Transverse colon (tissue), 4 donors: ENCODE results near the gene IFITM2. TPM values are rescaled to one million over a fixed set of nuclear protein-coding genes. Genes with fewer than 3 reads are reported as not detected.
"Not testable (repeated sequence)": the region's sequence is repeated elsewhere in the genome, so short reads cannot be mapped to it uniquely, and the experiment has no call there.

ENCODE experiments used
- DNase-seq: peaks from one replicate; pipeline ENCODE4 v3.0.0-alpha.2; 2019
- H3K27ac ChIP-seq, 4 donors: fragments of 200-600 bp; sonication (generic); 2 replicates each; pipeline ENCODE4 v1.5.1; 2016 to 2018; ENCODE audit warnings: inconsistent platforms in 4 of 4
- H3K27me3 ChIP-seq: fragments of 200-600 bp; sonication (generic); 2 replicates; pipeline ENCODE4 v1.5.1; 2017; ENCODE audit warnings: inconsistent platforms
- H3K36me3 ChIP-seq, 4 donors: fragments of 200-600 bp; sonication (generic); 2 replicates each; pipeline ENCODE4 v1.5.1; 2017 to 2019; ENCODE audit warnings: inconsistent platforms in 4 of 4
- H3K4me1 ChIP-seq, 4 donors: fragments of 200-600 bp; sonication (generic); 2 replicates each; pipeline ENCODE4 v1.5.1; 2017 to 2020; ENCODE audit warnings: inconsistent platforms in 4 of 4
- H3K4me3 ChIP-seq, 4 donors: fragments of 200-600 bp; sonication (generic); 1 replicate in 1 of 4; 2 replicates in 3 of 4; pipeline versions ENCODE4 v1.5.1 to v1.6.1; 2017 to 2019; ENCODE audit warnings: inconsistent platforms in 4 of 4
- H3K9me3 ChIP-seq, 2 donors: fragments of 200-600 bp; sonication (generic); 2 replicates each; pipeline ENCODE4 v1.5.1; 2017 to 2019; ENCODE audit warnings: inconsistent platforms in 2 of 2
- EP300 ChIP-seq: sonication (generic); formaldehyde crosslinking; IDR thresholded peaks from one replicate; pipeline ENCODE4 v1.6.1; 2017; ENCODE audit warnings: antibody characterized with exemption, low read depth
- POLR2A ChIP-seq: fragments of 450-650 bp; IDR thresholded peaks from one replicate; pipeline ENCODE4 v1.6.1; 2016; ENCODE audit warnings: antibody characterized with exemption, mild to moderate bottlenecking, moderate library complexity
- POLR2AphosphoS5 ChIP-seq, 3 donors: sonication (generic); formaldehyde crosslinking; IDR thresholded peaks; one replicate each; pipeline ENCODE4 v1.6.1; 2016; ENCODE audit warnings: antibody characterized with exemption in 3 of 3
- WGBS, 2 donors: methylation state at CpG; one replicate each; pipeline ENCODE4 v1.1.5; 2018; ENCODE audit warnings: low coverage in 1 of 2; 5-methylcytosine and 5-hydroxymethylcytosine counted together
- in situ Hi-C, 4 donors: fragments of 200-750 bp; cut with MboI; loops; one replicate each; pipeline versions ENCODE4 v1.15.0 to v1.15.1; 2017; ENCODE audit warnings: low sequenced_read_pairs in 3 of 4, low pct_ligation_motif_present in 1 of 4, low pct_unique_long_range_greater_than_20kb in 1 of 4
- intact Hi-C: fragments of 100-400 bp; cut with DNase I; formaldehyde crosslinking; loops from one replicate; pipeline ENCODE4 v1.15.1; 2023; ENCODE audit warnings: low total_unique reads
- total RNA-seq, 4 donors: library from RNA; depleted of rRNA; stranded (reverse); fragments of >200 nt; gene quantifications; one replicate each; pipeline ENCODE4 v1.1.0, GENCODE V29; 2016
- TF ChIP-seq, protein P1 (sequence below), 5 experiments: fragments of 200-600 bp in 3 of 5; fragments of 450-650 bp in 2 of 5; sonication (generic) in 3 of 5; IDR thresholded peaks; 1 replicate in 2 of 5; 2 replicates in 3 of 5; pipeline ENCODE4 v1.5.1; 2016 to 2017; ENCODE audit warnings: antibody characterized with exemption in 5 of 5, inconsistent platforms in 3 of 5, mild to moderate bottlenecking in 2 of 5, moderate library complexity in 1 of 5

The IFITM2 gene
- total RNA-seq, 4 donors from 2014 or later, result 19.1 to 78.6 (median 49.8) TPM

DNA sequence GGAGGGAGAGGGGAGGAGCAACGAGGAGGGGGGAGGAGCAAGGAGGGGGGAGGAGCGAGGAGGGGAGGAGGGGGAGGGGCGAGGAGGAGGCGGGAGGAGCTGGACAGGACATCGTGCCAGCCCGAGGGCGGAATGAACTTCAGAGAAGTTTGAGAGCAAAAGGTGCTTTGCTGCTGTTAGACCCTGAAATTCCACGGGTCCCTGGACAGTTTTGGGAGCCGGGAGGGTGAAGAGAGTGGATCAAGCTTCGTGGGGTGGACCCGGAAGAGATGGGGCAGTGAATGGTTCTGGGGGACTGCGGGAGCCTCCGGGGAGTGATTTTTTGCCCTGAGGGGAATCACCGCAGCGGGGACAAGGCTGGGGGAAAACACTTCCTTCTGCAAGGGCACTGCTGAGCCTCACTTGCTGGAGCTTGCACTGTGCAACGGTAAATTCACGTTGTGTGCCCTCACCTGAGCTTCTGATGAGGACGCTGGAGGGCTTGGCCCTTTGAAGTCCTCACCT lies 40.1 kb upstream of the IFITM2 start:
- DNase-seq, result peak; percentile 75
- in situ Hi-C loops (no loop called here), intact Hi-C loops (no loop called here)
- H3K4me1 ChIP-seq, result peaks cover 0 to 22% (median 18%) of the 10 kb centered on the region in 4 donors
- WGBS, 2 donors, result 33 to 41% methylated on average over 3 to 18 of the region's 18 CpGs
- no peaks in the 10 kb centered on the region for H3K36me3 ChIP-seq
- TF ChIP-seq EP300 (no peak), POLR2A (peak; percentile 52), POLR2AphosphoS5 (IDR thresholded peaks at IDR 0.05) (peak in 2 of 3 donors; percentile 56 to 58)
- peak overlapping the region; percentile 16 to 38 (median 23) for H3K4me3 ChIP-seq
- peaks cover 7% of the 10 kb centered on the region for H3K27me3 ChIP-seq
- no peaks in the 10 kb centered on the region for H3K9me3 ChIP-seq
- H3K27ac ChIP-seq, result peak overlapping the region; percentile 79 to 86 (median 84)

GRCh38 chr11:268716-269145 lies 38.9 kb upstream of the IFITM2 start:
- H3K27ac ChIP-seq, result peak overlapping the region; percentile 79 to 86 (median 84)
- TF ChIP-seq POLR2AphosphoS5 (IDR thresholded peaks at IDR 0.05), result peak in 2 of 3 donors; percentile 40 to 53
- intact Hi-C loops, result loop anchor here (1.0 kb wide), 1 partner anchor 111 kb away; no protein-coding TSS in a partner anchor
- H3K36me3 ChIP-seq, in situ Hi-C loops, H3K27me3 ChIP-seq, H3K9me3 ChIP-seq: not testable (repeated sequence)
- peak overlapping the region in 1 of 4 donors; percentile 38 for H3K4me3 ChIP-seq
- DNase-seq, result peak; percentile 81
- H3K4me1 ChIP-seq, result peaks cover 0 to 22% (median 18%) of the 10 kb centered on the region in 4 donors
- WGBS, 2 donors, result 22 to 28% methylated on average over 14 to 16 of the region's 16 CpGs

GRCh38 chr11:269146-269890 lies 38.3 kb upstream of the IFITM2 start:
- Histone ChIP-seq H3K27ac (peak overlapping the region; percentile 79 to 86 (median 84)), H3K9me3 (no peaks in the 10 kb centered on the region), H3K4me3 (peak overlapping the region in 1 of 4 donors; percentile 38), H3K27me3 (peaks cover 7% of the 10 kb centered on the region), H3K36me3 (no peaks in the 10 kb centered on the region), H3K4me1 (peaks cover 0 to 22% (median 18%) of the 10 kb centered on the region in 4 donors)
- TF ChIP-seq, protein P1, sequence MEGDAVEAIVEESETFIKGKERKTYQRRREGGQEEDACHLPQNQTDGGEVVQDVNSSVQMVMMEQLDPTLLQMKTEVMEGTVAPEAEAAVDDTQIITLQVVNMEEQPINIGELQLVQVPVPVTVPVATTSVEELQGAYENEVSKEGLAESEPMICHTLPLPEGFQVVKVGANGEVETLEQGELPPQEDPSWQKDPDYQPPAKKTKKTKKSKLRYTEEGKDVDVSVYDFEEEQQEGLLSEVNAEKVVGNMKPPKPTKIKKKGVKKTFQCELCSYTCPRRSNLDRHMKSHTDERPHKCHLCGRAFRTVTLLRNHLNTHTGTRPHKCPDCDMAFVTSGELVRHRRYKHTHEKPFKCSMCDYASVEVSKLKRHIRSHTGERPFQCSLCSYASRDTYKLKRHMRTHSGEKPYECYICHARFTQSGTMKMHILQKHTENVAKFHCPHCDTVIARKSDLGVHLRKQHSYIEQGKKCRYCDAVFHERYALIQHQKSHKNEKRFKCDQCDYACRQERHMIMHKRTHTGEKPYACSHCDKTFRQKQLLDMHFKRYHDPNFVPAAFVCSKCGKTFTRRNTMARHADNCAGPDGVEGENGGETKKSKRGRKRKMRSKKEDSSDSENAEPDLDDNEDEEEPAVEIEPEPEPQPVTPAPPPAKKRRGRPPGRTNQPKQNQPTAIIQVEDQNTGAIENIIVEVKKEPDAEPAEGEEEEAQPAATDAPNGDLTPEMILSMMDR (IDR thresholded peaks at IDR 0.05), result peak in 3 of 5 experiments; percentile 8 to 50 (median 40)
- TF ChIP-seq EP300 (peak; percentile 76), POLR2A (peak; percentile 46), POLR2AphosphoS5 (IDR thresholded peaks at IDR 0.05) (peak; percentile 25 to 72 (median 47))
- in situ Hi-C loops, result no loop called here
- intact Hi-C loops, result no loop called here
- no peak for DNase-seq
- WGBS, 2 donors, result 50 to 55% methylated on average over 21 of the region's 21 CpGs

DNA sequence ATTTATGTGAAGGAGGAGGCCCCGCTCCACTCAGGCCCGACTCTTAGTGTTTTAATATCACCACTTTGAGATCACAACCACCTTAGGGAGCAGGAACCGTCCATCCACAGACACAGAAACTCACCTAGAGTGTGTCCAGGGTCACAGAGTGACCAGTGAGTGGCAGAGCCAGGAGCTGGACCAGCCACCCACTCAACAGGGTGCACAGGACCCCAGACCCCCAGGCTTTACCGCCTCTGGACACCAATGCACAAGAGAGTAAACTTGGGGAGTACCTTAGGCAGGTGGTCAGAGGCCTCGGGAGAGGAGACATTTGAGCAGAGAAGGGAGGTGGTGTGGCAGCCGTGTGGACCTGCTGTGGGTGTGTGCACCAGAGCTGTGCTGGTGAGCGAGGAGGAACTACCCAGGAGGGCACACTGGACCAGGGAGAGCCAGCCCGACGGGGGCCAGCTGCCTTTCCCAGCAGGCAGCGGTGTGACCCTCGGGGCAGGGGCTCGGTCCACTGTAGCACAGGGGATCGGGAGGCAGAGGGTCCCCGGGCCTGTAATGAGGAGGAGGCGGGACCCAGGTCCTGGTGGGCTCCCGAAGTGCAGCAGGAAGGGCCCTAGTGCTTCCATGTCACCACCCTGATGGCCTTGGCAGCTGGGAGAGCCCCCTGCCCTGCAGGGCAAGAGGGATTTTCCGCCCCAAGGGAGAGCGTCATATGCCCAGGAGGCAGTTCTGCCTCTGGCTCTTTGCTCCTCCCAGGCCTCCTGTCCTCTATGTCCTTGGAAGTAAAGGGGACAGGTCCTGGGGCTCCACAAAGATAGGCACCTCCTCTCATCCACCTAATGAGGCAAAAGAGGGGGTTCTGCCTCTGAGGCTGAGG lies 36.9 kb upstream of the IFITM2 start:
- DNase-seq, result no peak
- TF ChIP-seq POLR2AphosphoS5 (IDR thresholded peaks at IDR 0.05), result no peak
- no peak for TF ChIP-seq EP300
- TF ChIP-seq, protein P1 (IDR thresholded peaks at IDR 0.05), result no peak
- no peak for TF ChIP-seq POLR2A
- H3K27ac ChIP-seq, result peak overlapping the region; percentile 79 to 86 (median 84)

More for the DNA sequence above, 36.9 kb upstream of the IFITM2 start:
- in situ Hi-C loops, result no loop called here
- Histone ChIP-seq H3K36me3 (no peaks in the 10 kb centered on the region), H3K9me3 (no peaks in the 10 kb centered on the region), H3K4me3 (no peak overlapping the region), H3K27me3 (peaks cover 7% of the 10 kb centered on the region), H3K4me1 (peaks cover 0 to 22% (median 18%) of the 10 kb centered on the region in 4 donors)
- intact Hi-C loops, result no loop called here
- WGBS, 2 donors, result 83 to 100% methylated on average over 2 to 18 of the region's 18 CpGs
